Measurements from ENCODE around the gene FBLL1. TPM values are rescaled to one million over a fixed set of nuclear protein-coding genes. Genes with fewer than 3 reads are reported as not detected.
A peak's percentile ranks its signal among the peaks of the same experiment; 100 is the strongest.

Gene FBLL1
- total RNA-seq, 4 donors from 2014 or later = 0.29 to 0.33 TPM; not detected in 2

DNA sequence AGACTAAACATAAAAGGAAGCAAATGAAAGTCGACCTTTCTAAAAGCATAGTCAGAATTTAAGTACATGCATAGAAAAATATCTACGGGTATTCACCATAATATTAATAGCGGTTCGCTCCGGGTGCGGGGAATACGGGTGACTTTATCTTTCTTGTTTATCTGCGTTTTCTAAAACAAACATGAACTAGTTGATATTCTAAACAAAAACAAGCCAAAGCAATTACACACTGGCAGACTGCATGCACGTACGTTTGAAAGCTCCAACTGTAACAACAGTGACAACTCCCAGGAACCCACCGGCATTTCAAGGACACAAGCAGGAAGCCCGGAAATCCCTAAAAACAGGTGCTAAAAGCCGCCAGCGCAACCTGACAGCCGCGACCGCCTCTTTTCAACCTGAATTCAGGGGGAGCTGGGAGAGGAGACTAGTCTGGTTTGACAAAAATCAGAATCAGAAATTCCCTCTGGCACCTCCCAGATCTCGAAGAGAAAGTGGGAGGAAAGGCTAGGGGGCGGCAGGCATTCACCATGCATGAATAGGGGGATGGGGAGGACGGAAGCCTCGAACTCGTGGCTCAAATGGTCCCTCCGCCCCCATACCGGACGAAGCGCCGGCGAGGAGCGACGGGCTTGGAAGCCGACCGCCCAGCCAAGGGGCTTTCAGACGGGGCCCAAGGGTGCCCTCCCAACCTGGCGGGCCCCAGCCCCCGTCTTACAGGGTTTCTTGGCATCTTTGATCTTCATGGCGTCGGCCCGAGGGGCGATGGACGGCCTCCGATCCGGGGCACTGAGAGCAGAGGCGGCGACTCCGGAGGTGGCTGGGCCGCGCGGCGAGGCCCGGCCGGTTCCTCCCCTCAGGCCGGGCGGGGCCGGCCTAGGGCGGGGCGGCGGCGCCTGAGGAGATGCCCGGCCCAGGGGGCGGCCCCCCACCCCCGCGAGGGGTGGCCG lies 49.7 kb downstream of the FBLL1 start, which contains the start of gene PANK3:
TSS of gene PANK3 (minus strand) at position 831 of the 950 bp plus-strand sequence. CDS start at position 746, 85 bp downstream.
- peaks cover 24 to 44% (median 31%) of the 10 kb centered on the region in 4 donors for H3K4me1 ChIP-seq
- 0% methylated on average over 35 of the region's 63 CpGs for WGBS
- intact Hi-C loops (cut with DNase I) = loop anchor here (5.0 kb wide), 1 partner anchor 92 kb away; the partner anchor contains the start of gene RARS1
- TF ChIP-seq POLR2AphosphoS5 (IDR thresholded peaks at IDR 0.05) (no peak), POLR2A (IDR thresholded peaks at IDR 0.05; ENCODE audit: low read depth) (no peak), EP300 (IDR thresholded peaks at IDR 0.05) (no peak)
- TF ChIP-seq, protein P1, sequence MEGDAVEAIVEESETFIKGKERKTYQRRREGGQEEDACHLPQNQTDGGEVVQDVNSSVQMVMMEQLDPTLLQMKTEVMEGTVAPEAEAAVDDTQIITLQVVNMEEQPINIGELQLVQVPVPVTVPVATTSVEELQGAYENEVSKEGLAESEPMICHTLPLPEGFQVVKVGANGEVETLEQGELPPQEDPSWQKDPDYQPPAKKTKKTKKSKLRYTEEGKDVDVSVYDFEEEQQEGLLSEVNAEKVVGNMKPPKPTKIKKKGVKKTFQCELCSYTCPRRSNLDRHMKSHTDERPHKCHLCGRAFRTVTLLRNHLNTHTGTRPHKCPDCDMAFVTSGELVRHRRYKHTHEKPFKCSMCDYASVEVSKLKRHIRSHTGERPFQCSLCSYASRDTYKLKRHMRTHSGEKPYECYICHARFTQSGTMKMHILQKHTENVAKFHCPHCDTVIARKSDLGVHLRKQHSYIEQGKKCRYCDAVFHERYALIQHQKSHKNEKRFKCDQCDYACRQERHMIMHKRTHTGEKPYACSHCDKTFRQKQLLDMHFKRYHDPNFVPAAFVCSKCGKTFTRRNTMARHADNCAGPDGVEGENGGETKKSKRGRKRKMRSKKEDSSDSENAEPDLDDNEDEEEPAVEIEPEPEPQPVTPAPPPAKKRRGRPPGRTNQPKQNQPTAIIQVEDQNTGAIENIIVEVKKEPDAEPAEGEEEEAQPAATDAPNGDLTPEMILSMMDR (IDR thresholded peaks at IDR 0.05) = no peak
- DNase-seq (ENCODE audit: extremely low spot score) = peak; percentile 93
- H3K9me3 ChIP-seq = no peaks in the 10 kb centered on the region
- no peaks in the 10 kb centered on the region for H3K36me3 ChIP-seq
- H3K27me3 ChIP-seq = no peaks in the 10 kb centered on the region
- peak within 1 kb of the TSS; percentile 91 to 98 (median 94) for H3K4me3 ChIP-seq
- peak within 1 kb of the TSS; percentile 96 to 98 (median 97) for H3K27ac ChIP-seq (replicated peaks in 1 of 4)

DNA sequence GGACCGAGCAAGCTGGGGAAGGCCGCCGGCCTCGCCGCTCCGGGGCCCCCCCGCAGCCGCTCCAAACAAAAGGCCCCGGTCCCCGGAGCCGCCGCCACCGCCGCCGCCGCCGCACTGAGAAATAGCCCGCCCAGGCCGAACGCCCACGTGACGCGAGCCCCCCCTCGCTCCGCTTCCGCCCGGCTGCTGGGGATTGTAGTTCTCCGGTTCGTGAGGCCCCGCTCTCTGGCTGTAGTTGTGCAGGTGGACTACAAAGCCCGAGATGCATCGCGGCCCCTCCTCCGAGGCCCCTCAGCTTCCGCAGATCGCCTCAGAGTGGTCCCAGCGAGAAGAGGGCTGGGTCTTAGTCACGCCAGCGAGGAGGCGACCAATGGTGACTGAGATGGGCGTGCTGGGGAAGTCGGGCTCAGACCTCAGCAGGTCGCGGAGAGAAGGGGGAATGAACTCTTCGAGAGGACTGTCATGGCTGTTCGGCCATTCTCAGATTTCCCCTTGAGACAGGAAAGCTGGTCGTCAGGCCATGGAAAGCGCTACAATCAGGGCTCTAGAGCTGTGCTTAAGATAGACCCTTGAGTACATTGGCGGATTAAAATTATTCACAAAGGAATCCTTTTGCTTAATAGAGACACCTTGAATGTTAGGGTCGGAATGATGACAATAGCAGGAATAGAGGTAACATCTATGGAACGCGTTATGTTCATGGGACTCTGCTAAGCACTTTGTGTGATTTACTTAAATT lies 50.6 kb downstream of the FBLL1 start:
- Histone ChIP-seq H3K4me1 (peaks cover 24 to 43% (median 31%) of the 10 kb centered on the region in 4 donors), H3K27me3 (no peaks in the 10 kb centered on the region), H3K4me3 (peak overlapping the region; percentile 91 to 98 (median 94)), H3K27ac (replicated peaks in 1 of 4) (peak overlapping the region; percentile 96 to 98 (median 97)), H3K36me3 (no peaks in the 10 kb centered on the region), H3K9me3 (no peaks in the 10 kb centered on the region)
- TF ChIP-seq POLR2A (IDR thresholded peaks at IDR 0.05; ENCODE audit: low read depth) = peak; percentile 23
- TF ChIP-seq POLR2AphosphoS5 (IDR thresholded peaks at IDR 0.05) = peak; percentile 90 to 94
- no peak for TF ChIP-seq EP300 (IDR thresholded peaks at IDR 0.05)
- 5% methylated on average over 12 of the region's 52 CpGs for WGBS
- intact Hi-C loops (cut with DNase I) = loop anchor here (5.0 kb wide), 1 partner anchor 92 kb away; the partner anchor contains the start of gene RARS1
- DNase-seq (ENCODE audit: extremely low spot score) = peak; percentile 99

DNA sequence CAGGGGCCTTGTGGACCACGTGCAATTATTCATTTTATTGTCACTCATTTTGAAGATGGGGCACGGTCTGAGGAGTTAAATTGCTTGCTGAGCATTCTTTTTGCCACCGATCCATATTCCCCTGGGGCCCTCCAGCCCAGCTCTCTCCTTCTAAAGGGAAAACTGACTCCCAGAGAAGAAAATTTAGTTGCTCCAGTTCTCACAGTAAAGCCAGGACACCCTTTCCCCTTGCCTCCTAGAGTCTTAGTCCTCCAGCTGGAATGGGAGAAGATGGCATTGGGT lies 51.1 kb downstream of the FBLL1 start:
- peaks cover 24 to 38% (median 30%) of the 10 kb centered on the region in 4 donors for H3K4me1 ChIP-seq
- TF ChIP-seq POLR2AphosphoS5 (IDR thresholded peaks at IDR 0.05) = no peak
- TF ChIP-seq, protein P1 (IDR thresholded peaks at IDR 0.05) = no peak
- no peak for TF ChIP-seq EP300 (IDR thresholded peaks at IDR 0.05)
- no peak for TF ChIP-seq POLR2A (IDR thresholded peaks at IDR 0.05; ENCODE audit: low read depth)
- peak overlapping the region; percentile 96 to 98 (median 97) for H3K27ac ChIP-seq (replicated peaks in 1 of 4)
- H3K4me3 ChIP-seq = peak overlapping the region; percentile 91 to 98 (median 94)
- H3K36me3 ChIP-seq = no peaks in the 10 kb centered on the region
- 39% methylated on average over 3 of the region's 3 CpGs for WGBS
- intact Hi-C loops (cut with DNase I) = no loop called here
- H3K27me3 ChIP-seq = no peaks in the 10 kb centered on the region
- DNase-seq (ENCODE audit: extremely low spot score) = no peak
- no peaks in the 10 kb centered on the region for H3K9me3 ChIP-seq

Small RNA genes lying within 50 kb of the gene (small RNA-seq; reads per million reads assigned to genes)
- 0 to 1.7 (median 0.68) reads per million in 3 donors for gene MIR103A1

Other genes with a start within 250 kb of the FBLL1 start
- 1 to 10 TPM; 2.1 to 6.2 (median 3.2) TPM for gene WWC1, start 237.7 kb upstream of the FBLL1 start, total RNA-seq
- 10 to 100 TPM; 53.8 to 72.3 (median 60.7) TPM for gene RARS1, start 42.8 kb upstream of the FBLL1 start, total RNA-seq
- gene PANK3, start 50.1 kb downstream of the FBLL1 start, total RNA-seq = 10 to 100 TPM; 26.0 to 34.5 (median 29.4) TPM

Measured in esophagus muscularis mucosa (tissue), 4 donors.